CD4-positive, alpha-beta T cell treated with Interleukin-12 subunit alpha and Interleukin-12 subunit beta, for 1 hour (primary cell): ENCODE data around the gene CMPK1.

Experiments
- DNase-seq: peaks from one replicate; pipeline ENCODE4 v3.0.0-alpha.2; 2020

CMPK1 gene

GRCh38 chr1:47399138-47399845, 65.7 kb downstream of the CMPK1 start:
- no peak for DNase-seq

DNA sequence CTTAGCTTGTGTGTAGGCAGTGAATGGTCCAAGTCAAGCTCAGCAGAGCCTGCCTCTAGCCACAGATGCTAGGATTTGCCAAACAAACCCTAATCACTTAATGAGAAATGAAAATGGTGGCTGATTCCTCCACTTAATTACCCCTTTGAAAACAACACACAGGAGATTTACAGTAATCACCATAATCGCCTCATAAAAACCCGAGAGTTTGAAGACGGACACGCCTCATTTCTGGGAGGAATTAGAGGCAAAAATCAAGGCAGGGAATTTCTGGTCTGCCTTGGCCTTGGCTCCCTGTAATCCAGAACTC, 66.2 kb downstream of the CMPK1 start:
- DNase-seq, result no peak

DNA sequence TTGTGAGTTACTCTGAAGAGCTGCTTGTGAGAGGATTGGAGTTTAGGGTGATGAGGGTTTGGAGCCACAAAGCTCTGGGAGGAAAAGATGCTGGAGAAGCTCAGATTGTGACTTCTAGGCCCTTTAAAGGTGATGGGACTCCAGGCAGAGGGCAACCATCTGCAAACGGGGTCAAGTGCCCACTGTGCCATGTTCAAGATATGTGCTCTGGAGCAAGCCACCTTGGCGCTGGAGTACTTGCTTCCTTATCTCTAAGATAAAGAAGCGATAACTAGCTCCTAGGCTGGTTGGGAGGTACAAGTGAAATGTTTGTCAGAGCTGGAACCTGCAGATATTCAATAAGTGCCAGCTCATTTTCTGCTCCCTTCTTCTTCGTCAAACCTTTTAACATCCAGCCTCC, 68.2 kb downstream of the CMPK1 start:
- DNase-seq, result no peak

DNA sequence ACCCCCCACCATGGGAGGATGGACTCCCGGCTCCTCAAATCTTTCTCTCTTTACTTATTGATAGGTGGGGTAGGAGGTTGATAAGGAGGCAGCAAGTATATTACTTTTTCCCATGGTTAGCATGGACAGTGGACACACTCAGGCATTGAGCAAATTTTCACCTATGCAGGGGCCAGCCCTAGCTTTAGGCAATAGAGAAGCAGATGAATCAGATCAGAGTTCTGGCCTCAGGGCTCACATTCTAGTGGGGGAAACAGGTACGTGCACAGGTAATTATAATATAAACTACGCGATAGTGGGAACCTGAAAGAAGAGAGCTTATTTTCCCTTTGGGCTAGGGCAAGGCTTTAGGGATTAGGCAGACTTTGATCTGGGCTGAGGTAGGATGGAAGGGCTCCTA, 69.0 kb downstream of the CMPK1 start:
- no peak for DNase-seq

- no peak for DNase-seq
These were observed 69.8 kb downstream of the CMPK1 start for GRCh38 chr1:47403321-47403910.

DNA sequence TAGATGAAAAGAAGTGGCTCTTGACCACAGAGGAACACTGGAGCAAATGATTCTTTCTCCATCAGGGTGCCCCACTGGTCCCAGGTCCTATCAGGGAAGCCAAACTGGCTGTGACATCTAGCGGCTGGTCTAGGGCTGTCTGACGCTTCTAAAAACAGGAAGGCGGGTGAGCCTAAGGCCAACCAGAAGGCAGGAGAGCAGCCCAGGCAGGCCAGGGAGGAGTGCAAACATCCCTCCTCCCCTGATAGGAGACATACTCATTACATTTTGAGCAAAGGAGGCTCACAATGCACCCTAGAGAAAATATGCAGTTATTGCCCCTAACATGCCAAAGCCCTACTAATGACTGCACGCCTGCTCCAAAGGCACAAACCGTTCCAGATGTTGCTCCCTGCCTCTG, 72.1 kb downstream of the CMPK1 start:
- DNase-seq, result no peak

DNA sequence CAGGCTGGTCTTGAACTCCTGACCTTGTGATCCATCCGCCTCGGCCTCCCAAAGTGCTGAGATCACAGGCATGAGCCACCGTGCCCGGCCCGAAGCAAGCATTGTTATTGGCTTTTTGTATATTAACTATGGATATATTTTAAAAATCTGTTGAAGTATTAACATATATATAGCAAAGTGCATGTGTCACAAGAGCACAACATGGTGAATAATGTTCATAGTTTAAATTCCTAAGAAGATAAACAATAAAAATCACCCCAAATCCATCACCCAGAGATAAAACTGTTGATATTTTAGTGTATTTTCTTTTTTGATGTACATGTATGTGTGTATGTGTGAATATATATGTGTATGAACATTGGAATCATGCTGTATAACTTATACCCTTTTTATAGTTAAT, 73.4 kb downstream of the CMPK1 start:
- DNase-seq, result no peak

DNA sequence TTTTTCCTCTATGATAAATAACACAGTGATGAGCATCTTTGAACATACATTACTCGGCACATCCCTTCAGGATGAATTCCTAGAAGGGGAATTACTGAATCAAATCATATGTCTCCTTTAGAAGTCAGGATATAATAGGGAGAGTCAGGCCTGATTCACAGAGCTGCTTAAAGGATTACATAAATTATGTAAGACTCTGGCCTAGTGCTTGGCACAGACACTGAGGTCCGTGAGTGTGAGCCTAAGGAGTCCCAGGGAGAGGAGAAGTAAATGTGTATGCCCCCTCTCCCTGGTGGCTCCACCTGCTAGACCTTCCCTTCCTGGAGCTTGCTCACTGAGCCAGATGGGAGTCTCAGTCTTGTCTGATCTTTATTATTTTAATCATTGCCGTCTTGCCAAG, 73.9 kb downstream of the CMPK1 start:
- no peak for DNase-seq

DNA sequence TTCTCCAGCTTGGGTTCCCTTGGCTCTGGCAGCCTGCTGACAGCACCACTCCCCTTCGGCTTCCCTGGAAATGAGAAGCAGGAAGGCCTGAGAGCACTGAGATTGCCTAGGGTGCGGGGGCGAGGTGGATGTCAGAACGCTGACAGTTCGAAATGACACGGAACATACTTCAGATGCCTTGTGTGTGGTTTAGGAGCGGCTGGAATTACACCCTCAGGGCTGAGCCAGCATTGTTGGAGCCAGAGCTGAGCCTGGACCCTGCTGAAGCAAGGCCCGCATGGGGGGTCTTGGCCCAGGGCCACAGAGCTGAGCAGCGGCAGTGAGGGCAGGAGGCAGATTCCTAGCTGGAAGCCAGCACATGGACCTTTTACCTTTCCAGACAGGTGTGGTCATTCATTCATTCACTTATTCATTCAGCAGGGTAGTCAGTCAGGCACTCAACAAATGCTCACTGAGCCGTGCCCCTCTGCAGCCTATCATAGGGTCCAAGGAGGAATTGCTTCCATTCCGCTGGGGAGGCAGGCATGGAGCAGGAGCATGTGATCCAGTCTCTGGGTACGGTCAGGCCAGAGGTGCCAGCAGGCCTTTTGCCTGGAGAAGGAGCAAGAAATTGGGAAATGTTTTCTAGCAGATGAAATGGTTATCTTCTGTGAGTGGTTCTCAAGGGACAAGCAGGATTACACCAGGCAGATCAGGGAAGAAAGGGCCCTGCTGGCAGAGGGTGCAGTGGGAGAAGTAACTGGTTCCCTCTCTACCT, 75.9 kb downstream of the CMPK1 start:
- DNase-seq, result no peak

DNA sequence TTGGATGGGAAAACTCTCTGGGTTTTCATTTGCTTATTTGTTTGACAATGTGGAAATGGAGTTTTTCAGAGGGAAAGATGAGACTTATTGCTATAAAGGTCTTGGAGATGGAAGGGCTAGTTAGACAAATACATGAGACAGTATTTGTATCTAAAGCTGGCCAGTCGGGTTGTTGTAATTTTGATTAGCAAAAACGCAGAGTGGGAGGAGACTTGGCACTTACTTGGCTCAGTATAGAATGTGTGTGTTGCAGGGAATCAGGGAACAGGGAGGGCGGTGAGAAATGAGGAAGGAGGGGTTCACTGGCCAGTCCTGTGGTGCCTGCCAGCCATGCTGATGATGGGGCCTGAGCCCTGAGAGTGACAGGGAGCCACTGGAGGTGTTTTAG, 76.5 kb downstream of the CMPK1 start:
- DNase-seq, result no peak

- DNase-seq, result no peak
These were observed 77.8 kb downstream of the CMPK1 start for GRCh38 chr1:47411436-47411835.

- DNase-seq, result no peak
These were observed 78.8 kb downstream of the CMPK1 start for GRCh38 chr1:47412437-47412836.

DNA sequence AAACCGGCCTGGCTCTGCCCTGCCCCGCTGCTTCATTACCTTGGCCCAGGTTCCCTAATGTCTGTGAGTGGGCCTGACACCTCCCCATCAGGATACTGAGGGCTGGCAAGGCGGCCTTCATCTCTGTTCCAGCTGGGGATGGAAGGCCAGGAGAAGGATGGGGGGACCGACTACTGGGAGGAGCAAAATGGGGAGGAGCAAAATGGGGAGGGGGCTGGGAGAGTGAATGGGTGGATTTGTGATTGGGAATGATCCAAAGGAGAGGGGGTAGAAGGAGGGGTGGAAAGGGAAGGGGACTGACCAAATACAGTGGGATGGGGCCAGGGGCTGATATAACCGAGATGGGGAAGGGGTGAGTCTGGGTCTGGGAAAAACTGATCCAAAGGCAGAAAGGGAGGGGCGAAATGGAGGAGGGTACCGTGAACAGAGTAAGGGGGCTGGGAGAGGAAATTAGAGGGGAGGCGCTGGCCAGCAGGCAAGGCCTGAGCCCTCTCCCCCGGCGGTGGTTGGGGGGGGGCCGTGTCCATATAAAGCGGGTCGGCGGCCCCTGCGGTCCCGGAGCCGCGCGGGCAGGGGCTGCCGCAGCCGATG, 82.2 kb downstream of the CMPK1 start, which contains the start of gene FOXE3:
Gene FOXE3, plus strand, starts transcription at position 558 of the 591 bp plus-strand sequence. Its CDS starts 31 bp downstream, at position 589.
- DNase-seq, result no peak

DNA sequence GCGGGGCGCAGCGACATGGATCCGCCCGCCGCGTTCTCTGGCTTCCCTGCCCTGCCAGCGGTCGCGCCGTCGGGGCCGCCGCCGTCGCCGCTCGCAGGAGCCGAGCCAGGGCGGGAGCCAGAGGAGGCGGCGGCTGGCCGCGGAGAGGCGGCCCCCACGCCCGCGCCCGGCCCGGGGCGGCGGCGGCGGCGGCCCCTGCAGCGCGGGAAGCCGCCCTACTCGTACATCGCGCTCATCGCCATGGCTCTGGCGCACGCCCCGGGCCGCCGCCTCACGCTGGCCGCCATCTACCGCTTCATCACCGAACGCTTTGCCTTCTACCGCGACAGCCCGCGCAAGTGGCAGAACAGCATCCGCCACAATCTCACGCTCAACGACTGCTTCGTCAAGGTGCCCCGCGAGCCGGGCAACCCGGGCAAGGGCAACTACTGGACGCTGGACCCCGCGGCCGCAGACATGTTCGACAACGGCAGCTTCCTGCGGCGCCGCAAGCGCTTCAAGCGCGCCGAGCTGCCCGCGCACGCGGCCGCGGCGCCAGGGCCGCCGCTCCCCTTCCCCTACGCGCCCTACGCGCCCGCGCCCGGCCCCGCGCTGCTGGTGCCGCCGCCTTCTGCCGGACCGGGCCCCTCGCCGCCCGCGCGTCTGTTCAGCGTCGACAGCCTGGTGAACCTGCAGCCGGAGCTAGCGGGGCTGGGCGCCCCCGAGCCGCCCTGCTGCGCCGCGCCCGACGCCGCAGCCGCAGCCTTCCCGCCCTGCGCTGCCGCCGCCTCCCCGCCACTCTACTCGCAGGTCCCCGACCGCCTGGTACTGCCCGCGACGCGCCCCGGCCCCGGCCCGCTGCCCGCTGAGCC, 83.0 kb downstream of the CMPK1 start:
- DNase-seq, result no peak

DNA sequence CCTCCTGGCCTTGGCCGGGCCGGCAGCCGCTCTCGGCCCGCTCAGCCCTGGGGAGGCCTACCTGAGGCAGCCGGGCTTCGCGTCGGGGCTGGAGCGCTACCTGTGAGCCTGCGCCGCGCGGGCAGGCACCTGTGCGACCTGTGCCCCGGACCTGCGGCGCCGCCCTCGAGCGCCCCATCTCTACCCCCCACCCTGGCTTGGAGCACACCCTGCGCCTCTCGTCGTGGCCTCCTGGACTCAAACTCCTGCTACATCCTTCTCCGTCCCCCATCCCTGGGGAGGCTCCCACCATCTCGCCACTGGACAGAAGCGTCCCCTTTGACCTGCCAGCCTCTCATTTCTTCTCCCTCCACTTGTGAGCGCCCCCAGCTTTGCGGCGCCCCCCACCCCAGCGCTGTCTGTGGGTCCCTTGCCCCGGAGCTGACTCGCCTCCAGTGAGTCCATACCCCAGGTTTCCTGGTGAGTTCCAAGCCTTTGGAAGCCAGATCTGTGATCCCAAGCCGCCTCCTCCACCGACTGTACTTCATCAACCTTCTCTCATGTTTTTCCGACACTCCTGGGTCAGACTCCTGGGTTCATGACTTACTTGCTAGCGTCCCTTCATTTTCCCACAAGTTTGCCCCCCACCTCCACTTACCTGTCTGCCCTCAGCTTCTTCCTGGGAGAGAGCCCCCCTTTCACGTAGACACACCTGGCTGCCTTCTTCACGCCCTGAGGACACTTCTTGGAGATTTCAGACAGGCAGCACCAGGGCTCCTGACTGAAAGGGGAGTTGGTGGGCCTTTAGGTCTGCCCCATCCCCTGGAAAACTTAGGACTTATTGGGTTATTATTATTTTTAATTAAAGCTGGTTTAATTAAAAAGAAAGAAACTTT, 83.8 kb downstream of the CMPK1 start:
- no peak for DNase-seq

- no peak for DNase-seq
These were observed 84.5 kb downstream of the CMPK1 start for GRCh38 chr1:47418122-47418521.

DNA sequence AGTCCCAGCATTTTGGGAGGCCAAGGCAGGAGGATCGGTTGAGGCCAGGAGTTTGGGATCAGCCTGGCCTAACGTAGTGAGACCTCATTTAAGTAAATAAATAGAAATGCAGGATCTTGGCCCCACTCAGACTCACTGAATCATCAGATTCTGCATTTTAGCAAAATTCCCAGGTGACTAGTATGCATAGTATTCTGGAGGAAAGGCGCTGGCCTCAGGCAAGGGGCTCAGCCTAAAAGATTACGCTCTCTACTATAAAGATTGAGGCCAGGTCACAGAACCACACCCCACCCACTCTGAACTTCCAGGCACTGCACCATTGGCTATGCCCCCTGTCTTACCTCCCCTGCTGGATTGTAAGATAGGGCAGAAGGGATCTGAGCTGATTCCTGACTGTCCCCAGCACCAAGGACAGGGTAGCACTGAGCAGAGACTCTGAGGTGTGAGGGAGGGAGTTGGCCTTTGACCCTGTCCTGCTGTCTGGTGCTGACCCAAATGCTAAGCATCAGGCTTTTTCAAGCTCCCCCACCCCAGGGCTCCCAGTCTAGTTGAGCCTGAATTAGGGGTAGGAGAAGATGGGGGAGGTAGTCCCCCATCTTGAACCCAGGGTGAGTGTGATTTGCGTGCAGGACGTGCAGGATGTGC, 85.2 kb downstream of the CMPK1 start:
- no peak for DNase-seq

GRCh38 chr1:47420547-47420946, 87.0 kb downstream of the CMPK1 start:
- no peak for DNase-seq

DNA sequence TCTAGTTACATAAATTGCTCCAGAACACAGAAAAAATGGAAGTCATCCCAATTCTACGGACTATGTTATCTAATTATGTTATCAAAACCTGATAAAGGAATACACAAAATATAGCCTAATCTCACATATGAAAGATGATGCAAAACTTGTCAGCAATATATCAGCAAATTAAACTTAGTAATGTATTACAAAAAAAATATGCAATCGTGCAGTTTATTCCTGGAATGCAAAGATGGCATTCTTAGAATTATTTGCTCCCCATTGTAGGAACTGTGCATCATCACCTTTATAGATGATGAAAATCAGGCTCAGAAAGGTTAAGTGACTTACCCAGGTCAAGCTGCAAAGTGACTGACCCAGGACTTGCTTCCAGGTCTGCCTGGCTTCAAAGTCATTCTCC, 90.3 kb downstream of the CMPK1 start:
- DNase-seq, result no peak

- no peak for DNase-seq
These were observed 90.9 kb downstream of the CMPK1 start for GRCh38 chr1:47424336-47424982.
